NCI-H1105 (cell line): ENCODE data around the gene ADAMTS17.

Source experiments
- DNase-seq: peaks from one replicate; lab custom pipeline; 2025; lab: John Stamatoyannopoulos, UW

The ADAMTS17 gene

GRCh38 chr15:100111125-100112060, 230.4 kb downstream of the ADAMTS17 start:
- no peak for DNase-seq

GRCh38 chr15:100109486-100110035, 232.2 kb downstream of the ADAMTS17 start:
- DNase-seq = no peak

GRCh38 chr15:100108846-100109245, 232.9 kb downstream of the ADAMTS17 start:
- DNase-seq = no peak

GRCh38 chr15:100108346-100108745, 233.4 kb downstream of the ADAMTS17 start:
- no peak for DNase-seq

GRCh38 chr15:100107606-100108225, 234.1 kb downstream of the ADAMTS17 start:
- DNase-seq = no peak

GRCh38 chr15:100107151-100107550, 234.6 kb downstream of the ADAMTS17 start:
- DNase-seq = no peak

GRCh38 chr15:100106732-100107131, 235.0 kb downstream of the ADAMTS17 start:
- DNase-seq = no peak

GRCh38 chr15:100105101-100105500, 236.7 kb downstream of the ADAMTS17 start:
- DNase-seq = no peak

- DNase-seq = no peak
Measured at GRCh38 chr15:100104245-100104644, 237.5 kb downstream of the ADAMTS17 start.

- DNase-seq = no peak
Measured at GRCh38 chr15:100103828-100104227, 237.9 kb downstream of the ADAMTS17 start.

GRCh38 chr15:100101426-100102089, 240.2 kb downstream of the ADAMTS17 start:
- DNase-seq = no peak

GRCh38 chr15:100100926-100101325, 240.8 kb downstream of the ADAMTS17 start:
- no peak for DNase-seq

GRCh38 chr15:100099976-100100375, 241.8 kb downstream of the ADAMTS17 start:
- DNase-seq = no peak

GRCh38 chr15:100098705-100099104, 243.1 kb downstream of the ADAMTS17 start:
- no peak for DNase-seq

- DNase-seq = no peak
Measured at GRCh38 chr15:100097342-100098127, 244.2 kb downstream of the ADAMTS17 start.

- DNase-seq = no peak
Measured at GRCh38 chr15:100096700-100097099, 245.1 kb downstream of the ADAMTS17 start.

GRCh38 chr15:100096248-100096600, 245.6 kb downstream of the ADAMTS17 start:
- no peak for DNase-seq

- DNase-seq = no peak
Measured at GRCh38 chr15:100095541-100096247, 246.1 kb downstream of the ADAMTS17 start.

- DNase-seq = no peak
Measured at GRCh38 chr15:100094127-100094510, 247.7 kb downstream of the ADAMTS17 start.

GRCh38 chr15:100093211-100094126, 248.3 kb downstream of the ADAMTS17 start:
- DNase-seq = no peak
